GM12874 (cell line): ENCODE data around the gene MYRFL.

ENCODE experiments used
- CTCF ChIP-seq: IDR thresholded peaks from 2 replicates; pipeline ENCODE4 v1.5.1; 2011; ENCODE audit warnings: low read depth, mild to moderate bottlenecking, control low read depth, low read length, moderate library complexity; ENCODE audit not compliant: insufficient read depth

The MYRFL gene

DNA sequence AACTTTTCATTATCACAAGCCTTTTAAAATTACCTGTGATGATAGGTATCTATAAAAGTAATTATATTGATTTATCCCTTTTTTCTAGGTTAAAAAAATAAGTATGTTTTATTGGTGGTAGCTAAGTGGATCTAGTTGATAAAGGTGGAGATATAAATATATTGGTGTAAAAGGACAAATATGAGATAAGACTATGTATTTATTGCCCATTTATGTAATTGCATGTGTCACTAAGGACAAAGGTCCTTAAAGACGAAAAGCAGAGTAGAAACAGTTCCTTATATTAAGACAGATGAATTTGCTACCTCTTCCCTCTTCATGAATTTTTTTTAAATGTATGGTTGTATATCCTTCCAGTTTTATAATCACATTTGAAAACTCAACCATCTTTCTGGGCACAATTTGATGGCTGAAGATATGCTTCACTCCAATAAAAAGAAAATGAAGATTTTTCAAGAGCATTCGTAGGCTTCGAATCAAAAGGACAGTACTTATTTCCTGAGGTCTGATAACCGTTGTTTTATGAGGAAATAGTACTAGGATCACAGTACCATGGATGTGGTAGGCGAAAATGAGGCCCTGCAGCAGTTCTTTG, at the start of gene MYRFL:
TSS of gene MYRFL (plus strand) at position 262 of the 595 bp plus-strand sequence. CDS start at position 553, 291 bp downstream.
- no peak for TF ChIP-seq CTCF

DNA sequence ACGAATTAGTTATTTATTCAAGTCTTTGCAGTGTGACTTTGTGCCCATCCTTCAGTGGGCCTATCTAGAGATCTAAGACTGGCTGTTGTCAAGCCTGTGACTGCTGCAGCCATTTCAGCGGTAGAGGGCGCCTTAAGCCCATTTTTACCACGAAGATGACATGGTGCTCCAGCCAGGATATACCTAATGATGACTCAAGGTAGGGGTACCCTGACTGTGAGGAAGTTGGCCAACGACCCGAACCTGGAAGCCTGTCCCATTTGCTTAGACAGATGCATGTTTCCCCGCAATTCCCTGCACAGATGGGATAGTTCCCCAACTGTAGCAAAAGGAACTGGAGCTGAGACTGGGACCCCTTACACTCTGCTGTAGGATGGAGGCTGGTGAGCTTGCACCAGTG, 45.1 kb upstream of the MYRFL start:
- TF ChIP-seq CTCF = no peak

GRCh38 chr12:69783365-69783764, 41.7 kb upstream of the MYRFL start:
- TF ChIP-seq CTCF = no peak

GRCh38 chr12:69789351-69789750, 35.7 kb upstream of the MYRFL start:
- no peak for TF ChIP-seq CTCF

DNA sequence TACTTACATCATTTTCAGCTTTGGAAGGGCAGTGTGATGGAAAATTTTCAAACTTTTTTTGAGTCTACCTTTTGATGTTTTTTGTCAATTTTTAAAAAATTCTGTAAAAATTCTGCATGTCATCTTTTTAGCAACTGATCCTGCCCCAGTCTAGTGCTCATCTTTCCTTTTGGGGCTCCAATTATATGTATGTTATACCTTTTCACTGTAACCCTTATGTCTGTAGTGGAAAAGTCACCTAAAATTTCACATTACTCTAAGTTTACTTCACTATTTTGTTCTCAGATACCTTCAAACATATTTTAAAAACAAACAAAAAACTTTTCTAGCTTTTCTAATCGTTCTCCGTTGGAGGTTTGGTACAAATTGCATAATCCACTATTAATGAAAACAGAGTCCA, 32.5 kb upstream of the MYRFL start:
- no peak for TF ChIP-seq CTCF

- no peak for TF ChIP-seq CTCF
These were observed 14.0 kb upstream of the MYRFL start for GRCh38 chr12:69810870-69811498.

DNA sequence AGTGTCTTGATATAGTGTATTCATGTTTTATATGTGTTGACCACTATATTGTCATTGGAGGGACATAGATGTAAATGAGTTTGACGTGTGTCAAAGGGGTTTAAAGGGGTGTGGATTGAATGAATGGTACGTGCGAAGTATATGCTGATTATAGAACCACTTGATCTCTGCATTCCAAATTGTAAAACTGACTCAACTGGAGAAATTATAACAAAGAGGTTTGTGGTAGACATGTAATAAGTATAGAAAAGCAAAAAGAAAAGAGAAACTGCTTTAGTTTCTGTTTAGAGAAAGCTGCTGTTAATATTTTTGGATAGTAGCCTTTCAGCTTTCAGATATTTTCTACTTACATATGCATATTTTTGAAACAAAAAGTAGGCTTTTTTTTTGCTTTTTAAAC, 8.9 kb upstream of the MYRFL start:
- TF ChIP-seq CTCF = no peak
